Ishikawa (cell line): Measurements from ENCODE around the gene MAP2K6.

ENCODE experiments used
- CEBPB ChIP-seq: IDR thresholded peaks from 2 replicates; pipeline ENCODE4 v1.6.1; 2012
- CREB1 ChIP-seq: IDR thresholded peaks from 2 replicates; pipeline ENCODE4 v1.6.1; 2012; ENCODE audit warnings: low read depth
- EGR1 ChIP-seq: IDR thresholded peaks from 2 replicates; pipeline ENCODE4 v1.6.1; 2012
- EP300 ChIP-seq: IDR thresholded peaks from 2 replicates; pipeline ENCODE4 v1.6.1; 2012; ENCODE audit warnings: borderline replicate concordance
- MAX ChIP-seq: IDR thresholded peaks from 2 replicates; pipeline ENCODE4 v1.6.1; 2012
- NFIC ChIP-seq: IDR thresholded peaks from 2 replicates; pipeline ENCODE4 v1.6.1; 2012
- RAD21 ChIP-seq: IDR thresholded peaks from 2 replicates; pipeline ENCODE4 v1.6.1; 2012; ENCODE audit warnings: low read depth
- REST ChIP-seq: IDR thresholded peaks from 2 replicates; pipeline ENCODE4 v1.6.1; 2012; ENCODE audit warnings: low read depth, mild to moderate bottlenecking
- TAF1 ChIP-seq: IDR thresholded peaks from 2 replicates; pipeline ENCODE4 v1.6.1; 2012; ENCODE audit warnings: low read depth, mild to moderate bottlenecking
- TCF12 ChIP-seq: IDR thresholded peaks from 2 replicates; pipeline ENCODE4 v1.6.1; 2012; ENCODE audit warnings: low read depth
- USF1 ChIP-seq: IDR thresholded peaks from 2 replicates; pipeline ENCODE4 v1.6.1; 2012
- YY1 ChIP-seq: IDR thresholded peaks from 2 replicates; pipeline ENCODE4 v1.6.1; 2012; ENCODE audit warnings: low read depth
- ZBTB7A ChIP-seq: IDR thresholded peaks from 2 replicates; pipeline ENCODE4 v1.6.1; 2012; ENCODE audit warnings: low read depth

- TF ChIP-seq EP300 (no peak), CEBPB (no peak), TAF1 (no peak), REST (no peak), MAX (no peak), TCF12 (no peak), CREB1 (no peak), ZBTB7A (no peak), RAD21 (no peak), YY1 (no peak), EGR1 (no peak), USF1 (no peak), NFIC (no peak)
Observed at GRCh38 chr17:69455040-69455439, 40.5 kb downstream of the MAP2K6 start.
